WTC11 (cell line): Measurements from ENCODE around the gene FMNL2. TPM values are rescaled to one million over a fixed set of nuclear protein-coding genes. Genes with fewer than 3 reads are reported as not detected.

Source experiments
- ATAC-seq: fragments of 200-7000 bp; cut with Tn5 transposase; 2 replicates; pipeline ENCODE4 v1.10.0; 2021; ENCODE audit warnings: mild to moderate bottlenecking, moderate library complexity
- CTCF ChIA-PET: fragments of 300-600 bp; sonication (Branson Sonifier 250); formaldehyde crosslinking; loops from one replicate; lab custom pipeline; 2021; ENCODE audit warnings: antibody characterized with exemption; lab: Charles Lee
- POLR2A ChIA-PET: fragments of 350-600 bp; sonication (Branson Sonifier 250); formaldehyde crosslinking; loops from one replicate; lab custom pipeline; 2021; ENCODE audit warnings: antibody characterized with exemption; lab: Charles Lee
- DNase-seq: peaks from one replicate; pipeline ENCODE4 v3.0.0; 2021; ENCODE audit warnings: low spot score
- H3K27ac Mint-ChIP-seq: 2 replicates; pipeline ENCODE4 v1.8.0; 2021; ENCODE audit warnings: mixed read lengths
- H3K27me3 Mint-ChIP-seq: 2 replicates; pipeline ENCODE4 v1.8.0; 2021; ENCODE audit warnings: low read depth, mild to moderate bottlenecking, moderate library complexity, mixed read lengths
- H3K36me3 Mint-ChIP-seq: 2 replicates; pipeline ENCODE4 v1.8.0; 2021; ENCODE audit warnings: mixed read lengths
- H3K4me1 Mint-ChIP-seq: 2 replicates; pipeline ENCODE4 v1.8.0; 2022; ENCODE audit warnings: mixed read lengths
- H3K4me3 Mint-ChIP-seq: 2 replicates; pipeline ENCODE4 v1.8.0; 2021; ENCODE audit warnings: mild to moderate bottlenecking, moderate library complexity, mixed read lengths
- H3K9me3 Mint-ChIP-seq: 2 replicates; pipeline ENCODE4 v1.8.0; 2021; ENCODE audit warnings: mixed read lengths
- AR ChIP-seq: fragments of 250-450 bp; sonication (Bioruptor Pico); IDR thresholded peaks from 2 replicates; pipeline ENCODE4 v1.9.0; 2021; ENCODE audit warnings: mild to moderate bottlenecking
- CBFB ChIP-seq: sonication (generic); formaldehyde crosslinking; IDR thresholded peaks from 2 replicates; pipeline ENCODE4 v1.8.1; 2022; ENCODE audit warnings: mild to moderate bottlenecking, low read depth, missing genetic modification reagents
- E2F1 ChIP-seq: sonication (generic); formaldehyde crosslinking; IDR thresholded peaks from 2 replicates; pipeline ENCODE4 v1.8.0; 2022; ENCODE audit warnings: mild to moderate bottlenecking, missing genetic modification reagents
- ERG ChIP-seq: fragments of 250-450 bp; sonication (Bioruptor Pico); IDR thresholded peaks from 2 replicates; pipeline ENCODE4 v1.8.0; 2021; ENCODE audit warnings: mild to moderate bottlenecking
- FOXK1 ChIP-seq: sonication (generic); formaldehyde crosslinking; IDR thresholded peaks from 2 replicates; pipeline ENCODE4 v1.8.0; 2022; ENCODE audit warnings: mild to moderate bottlenecking, moderate library complexity, missing genetic modification reagents
- GABPB1 ChIP-seq: sonication (generic); formaldehyde crosslinking; IDR thresholded peaks from 2 replicates; pipeline ENCODE4 v1.8.1; 2023; ENCODE audit warnings: mild to moderate bottlenecking, missing genetic modification reagents
- GRHL2 ChIP-seq: fragments of 250-450 bp; sonication (Bioruptor Pico); IDR thresholded peaks from 2 replicates; pipeline ENCODE4 v1.8.0; 2022; ENCODE audit warnings: mild to moderate bottlenecking, moderate library complexity; ENCODE audit not compliant: insufficient replicate concordance, severe bottlenecking
- JAZF1 ChIP-seq: fragments of 250-450 bp; sonication (Bioruptor Pico); IDR thresholded peaks from 2 replicates; pipeline ENCODE4 v1.9.0; 2021; ENCODE audit warnings: moderate library complexity, mild to moderate bottlenecking, inconsistent platforms
- JUN ChIP-seq: sonication (generic); formaldehyde crosslinking; IDR thresholded peaks from 2 replicates; pipeline ENCODE4 v1.8.0; 2023; ENCODE audit warnings: mild to moderate bottlenecking, missing genetic modification reagents
- RELA ChIP-seq: sonication (generic); formaldehyde crosslinking; IDR thresholded peaks from 2 replicates; pipeline ENCODE4 v1.8.1; 2022; ENCODE audit warnings: missing genetic modification reagents, mild to moderate bottlenecking, borderline replicate concordance
- TCF7 ChIP-seq: sonication (generic); formaldehyde crosslinking; IDR thresholded peaks from 2 replicates; pipeline ENCODE4 v1.8.0; 2022; ENCODE audit warnings: mild to moderate bottlenecking, low read depth, missing genetic modification reagents, moderate library complexity
- TEAD1 ChIP-seq: sonication (generic); formaldehyde crosslinking; IDR thresholded peaks from 2 replicates; pipeline ENCODE4 v1.8.0; 2022; ENCODE audit warnings: mild to moderate bottlenecking, missing genetic modification reagents
- TP53 ChIP-seq: sonication (generic); formaldehyde crosslinking; IDR thresholded peaks from 2 replicates; pipeline ENCODE4 v1.8.1; 2023; ENCODE audit warnings: mild to moderate bottlenecking, missing genetic modification reagents
- ZNF263 ChIP-seq: sonication (generic); formaldehyde crosslinking; IDR thresholded peaks from 2 replicates; pipeline ENCODE4 v1.8.1; 2022; ENCODE audit warnings: low read depth, mild to moderate bottlenecking, moderate library complexity, missing genetic modification reagents
- ZNF416 ChIP-seq: fragments of 250-450 bp; sonication (Bioruptor Pico); IDR thresholded peaks from 2 replicates; pipeline ENCODE4 v1.9.0; 2021; ENCODE audit warnings: mild to moderate bottlenecking, inconsistent platforms
- total RNA-seq: library from RNA; stranded (reverse); gene quantifications from 3 replicates; pipeline ENCODE4 v1.2.3, GENCODE V29; 2021
- TF ChIP-seq, protein P1 (sequence below): fragments of 250-450 bp; sonication (Bioruptor Pico); IDR thresholded peaks from 2 replicates; pipeline ENCODE4 v1.9.0; 2021; ENCODE audit warnings: mild to moderate bottlenecking
- TF ChIP-seq, protein P2 (sequence below): sonication (generic); formaldehyde crosslinking; IDR thresholded peaks from 2 replicates; pipeline ENCODE4 v1.8.1; 2022; ENCODE audit warnings: missing genetic modification reagents, borderline replicate concordance
- TF ChIP-seq, protein P3 (sequence below): sonication (generic); formaldehyde crosslinking; IDR thresholded peaks from 2 replicates; pipeline ENCODE4 v1.8.1; 2022; ENCODE audit warnings: mild to moderate bottlenecking, moderate library complexity, missing genetic modification reagents
- TF ChIP-seq, protein P4 (sequence below): fragments of 250-450 bp; sonication (Bioruptor Pico); IDR thresholded peaks from 2 replicates; pipeline ENCODE4 v2.1.2; 2022; ENCODE audit warnings: mild to moderate bottlenecking, moderate library complexity

The FMNL2 gene
- total RNA-seq, 1 experiment from 2014 or later = 43.0 TPM

DNA sequence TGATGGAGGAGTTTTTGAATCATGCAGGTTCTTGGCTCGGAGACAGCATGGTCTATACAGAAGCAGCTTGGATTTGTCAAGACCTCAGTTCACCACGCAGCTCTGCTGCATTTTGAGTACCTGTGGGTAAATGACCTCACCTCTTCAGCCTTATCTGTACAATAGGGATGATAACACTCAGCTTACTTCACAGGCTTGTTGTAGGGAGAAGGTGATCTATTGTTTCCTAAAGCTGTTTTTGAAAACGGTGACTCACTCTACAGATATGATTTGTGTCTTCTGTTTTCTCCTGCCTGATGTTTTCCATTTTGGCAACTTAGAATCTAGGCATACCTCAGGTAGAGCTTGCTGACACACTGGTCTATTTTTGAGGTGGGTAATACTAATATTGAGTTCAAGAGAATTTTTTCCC is 80.3 kb downstream of the FMNL2 start (continued):
- no peak for TF ChIP-seq E2F1 (CRISPR knock-in tag)
- TF ChIP-seq GABPB1 (CRISPR knock-in tag) = no peak
- no peak for TF ChIP-seq TCF7

- no peak for DNase-seq
- CTCF ChIA-PET = interaction anchor here (1.1 kb wide), 1 partner anchor 8 kb away, joined by 3 read pairs; no protein-coding TSS in a partner anchor
- Mint-ChIP-seq H3K4me1 (peaks cover 62% of the 10 kb centered on the region), H3K36me3 (no peaks in the 10 kb centered on the region), H3K27ac (no peak overlapping the region), H3K4me3 (no peak overlapping the region), H3K9me3 (no peaks in the 10 kb centered on the region), H3K27me3 (no peaks in the 10 kb centered on the region)
- POLR2A ChIA-PET = no interaction called here
- TF ChIP-seq, protein P1, sequence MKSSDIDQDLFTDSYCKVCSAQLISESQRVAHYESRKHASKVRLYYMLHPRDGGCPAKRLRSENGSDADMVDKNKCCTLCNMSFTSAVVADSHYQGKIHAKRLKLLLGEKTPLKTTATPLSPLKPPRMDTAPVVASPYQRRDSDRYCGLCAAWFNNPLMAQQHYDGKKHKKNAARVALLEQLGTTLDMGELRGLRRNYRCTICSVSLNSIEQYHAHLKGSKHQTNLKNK (CRISPR knock-in tag) = no peak
- no peak for TF ChIP-seq GRHL2 (CRISPR knock-in tag)
- no peak for TF ChIP-seq ERG (CRISPR knock-in tag)
- TF ChIP-seq ZNF263 (CRISPR knock-in tag) = no peak
- TF ChIP-seq TP53 (CRISPR knock-in tag) = no peak
- TF ChIP-seq, protein P2, sequence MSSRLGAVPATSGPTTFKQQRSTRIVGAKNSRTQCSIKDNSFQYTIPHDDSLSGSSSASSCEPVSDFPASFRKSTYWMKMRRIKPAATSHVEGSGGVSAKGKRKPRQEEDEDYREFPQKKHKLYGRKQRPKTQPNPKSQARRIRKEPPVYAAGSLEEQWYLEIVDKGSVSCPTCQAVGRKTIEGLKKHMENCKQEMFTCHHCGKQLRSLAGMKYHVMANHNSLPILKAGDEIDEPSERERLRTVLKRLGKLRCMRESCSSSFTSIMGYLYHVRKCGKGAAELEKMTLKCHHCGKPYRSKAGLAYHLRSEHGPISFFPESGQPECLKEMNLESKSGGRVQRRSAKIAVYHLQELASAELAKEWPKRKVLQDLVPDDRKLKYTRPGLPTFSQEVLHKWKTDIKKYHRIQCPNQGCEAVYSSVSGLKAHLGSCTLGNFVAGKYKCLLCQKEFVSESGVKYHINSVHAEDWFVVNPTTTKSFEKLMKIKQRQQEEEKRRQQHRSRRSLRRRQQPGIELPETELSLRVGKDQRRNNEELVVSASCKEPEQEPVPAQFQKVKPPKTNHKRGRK (CRISPR knock-in tag) = no peak
- TF ChIP-seq AR (CRISPR knock-in tag) = no peak
- TF ChIP-seq JAZF1 (CRISPR knock-in tag) = no peak
- no peak for TF ChIP-seq JUN (CRISPR knock-in tag)
- TF ChIP-seq ZNF416 (CRISPR knock-in tag) = no peak
- ATAC-seq = no peak
Observed at GRCh38 chr2:152415796-152416195, 80.8 kb downstream of the FMNL2 start.

- no peaks in the 10 kb centered on the region for H3K36me3 Mint-ChIP-seq
- no peak for DNase-seq
- POLR2A ChIA-PET = no interaction called here
- no peak overlapping the region for H3K27ac Mint-ChIP-seq
- CTCF ChIA-PET = no interaction called here
- no peaks in the 10 kb centered on the region for H3K9me3 Mint-ChIP-seq
- peaks cover 65% of the 10 kb centered on the region for H3K4me1 Mint-ChIP-seq
- no peak for ATAC-seq
- no peaks in the 10 kb centered on the region for H3K27me3 Mint-ChIP-seq
- TF ChIP-seq, protein P3, sequence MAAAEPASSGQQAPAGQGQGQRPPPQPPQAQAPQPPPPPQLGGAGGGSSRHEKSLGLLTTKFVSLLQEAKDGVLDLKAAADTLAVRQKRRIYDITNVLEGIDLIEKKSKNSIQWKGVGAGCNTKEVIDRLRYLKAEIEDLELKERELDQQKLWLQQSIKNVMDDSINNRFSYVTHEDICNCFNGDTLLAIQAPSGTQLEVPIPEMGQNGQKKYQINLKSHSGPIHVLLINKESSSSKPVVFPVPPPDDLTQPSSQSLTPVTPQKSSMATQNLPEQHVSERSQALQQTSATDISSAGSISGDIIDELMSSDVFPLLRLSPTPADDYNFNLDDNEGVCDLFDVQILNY (CRISPR knock-in tag) = no peak
- no peak for TF ChIP-seq FOXK1 (CRISPR knock-in tag)
- TF ChIP-seq, protein P4, sequence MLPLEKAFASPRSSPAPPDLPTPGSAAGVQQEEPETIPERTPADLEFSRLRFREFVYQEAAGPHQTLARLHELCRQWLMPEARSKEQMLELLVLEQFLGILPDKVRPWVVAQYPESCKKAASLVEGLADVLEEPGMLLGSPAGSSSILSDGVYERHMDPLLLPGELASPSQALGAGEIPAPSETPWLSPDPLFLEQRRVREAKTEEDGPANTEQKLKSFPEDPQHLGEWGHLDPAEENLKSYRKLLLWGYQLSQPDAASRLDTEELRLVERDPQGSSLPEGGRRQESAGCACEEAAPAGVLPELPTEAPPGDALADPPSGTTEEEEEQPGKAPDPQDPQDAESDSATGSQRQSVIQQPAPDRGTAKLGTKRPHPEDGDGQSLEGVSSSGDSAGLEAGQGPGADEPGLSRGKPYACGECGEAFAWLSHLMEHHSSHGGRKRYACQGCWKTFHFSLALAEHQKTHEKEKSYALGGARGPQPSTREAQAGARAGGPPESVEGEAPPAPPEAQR = no peak
- TF ChIP-seq GRHL2 (CRISPR knock-in tag) = no peak
- TF ChIP-seq TEAD1 (CRISPR knock-in tag) = no peak
- no peak for TF ChIP-seq CBFB (CRISPR knock-in tag)
- TF ChIP-seq ERG (CRISPR knock-in tag) = no peak
- no peak for TF ChIP-seq RELA (CRISPR knock-in tag)
- H3K4me3 Mint-ChIP-seq = no peak overlapping the region
Observed at GRCh38 chr2:152418688-152419087, 83.7 kb downstream of the FMNL2 start.
